ENCODE results near the gene TACC2. TPM values are rescaled to one million over a fixed set of nuclear protein-coding genes. Genes with fewer than 3 reads are reported as not detected.
A peak's percentile ranks its signal among the peaks of the same experiment; 100 is the strongest.

Gene TACC2
- total RNA-seq, 4 donors from 2014 or later: 11.5 to 73.0 (median 14.5) TPM

GRCh38 chr10:121994429-121994941, 5.5 kb downstream of the TACC2 start:
- Histone ChIP-seq H3K4me1 (no peaks in the 10 kb centered on the region), H3K36me3 (no peaks in the 10 kb centered on the region), H3K9me3 (no peaks in the 10 kb centered on the region), H3K27ac (peak overlapping the region; percentile 73), H3K27me3 (no peaks in the 10 kb centered on the region), H3K4me3 (no peak overlapping the region)
- peak; percentile 31 to 38 for DNase-seq
- TF ChIP-seq CTCF (IDR thresholded peaks at IDR 0.05) (no peak), POLR2A (IDR thresholded peaks at IDR 0.05) (no peak)
- intact Hi-C loops (cut with DNase I; ENCODE audit: low total_unique reads): no loop called here

- TF ChIP-seq POLR2A (IDR thresholded peaks at IDR 0.05): no peak
- TF ChIP-seq CTCF (IDR thresholded peaks at IDR 0.05): no peak
- Histone ChIP-seq H3K4me3 (no peak overlapping the region), H3K36me3 (no peaks in the 10 kb centered on the region), H3K27me3 (no peaks in the 10 kb centered on the region), H3K9me3 (peaks cover 0 to 3% of the 10 kb centered on the region in 2 donors), H3K27ac (no peak overlapping the region), H3K4me1 (no peaks in the 10 kb centered on the region)
- DNase-seq: no peak
- intact Hi-C loops (cut with DNase I; ENCODE audit: low total_unique reads): no loop called here
Measured at GRCh38 chr10:121998462-121998861, 9.5 kb downstream of the TACC2 start.

GRCh38 chr10:121999301-121999700, 10.3 kb downstream of the TACC2 start:
- TF ChIP-seq CTCF (IDR thresholded peaks at IDR 0.05) (no peak), POLR2A (IDR thresholded peaks at IDR 0.05) (no peak)
- H3K27ac ChIP-seq: no peak overlapping the region
- no peaks in the 10 kb centered on the region for H3K36me3 ChIP-seq
- no peaks in the 10 kb centered on the region for H3K27me3 ChIP-seq
- H3K4me3 ChIP-seq: no peak overlapping the region
- H3K4me1 ChIP-seq: no peaks in the 10 kb centered on the region
- H3K9me3 ChIP-seq: peaks cover 0 to 3% of the 10 kb centered on the region in 2 donors
- no peak for DNase-seq
- intact Hi-C loops (cut with DNase I; ENCODE audit: low total_unique reads): no loop called here

GRCh38 chr10:122001698-122002097, 12.7 kb downstream of the TACC2 start:
- no peak overlapping the region for H3K4me3 ChIP-seq
- no peaks in the 10 kb centered on the region for H3K27me3 ChIP-seq
- H3K27ac ChIP-seq: no peak overlapping the region
- H3K9me3 ChIP-seq: peaks cover 0 to 3% of the 10 kb centered on the region in 2 donors
- no peaks in the 10 kb centered on the region for H3K4me1 ChIP-seq
- H3K36me3 ChIP-seq: no peaks in the 10 kb centered on the region
- intact Hi-C loops (cut with DNase I; ENCODE audit: low total_unique reads): no loop called here
- TF ChIP-seq CTCF (IDR thresholded peaks at IDR 0.05) (no peak), POLR2A (IDR thresholded peaks at IDR 0.05) (no peak)
- DNase-seq: no peak

GRCh38 chr10:122007415-122007814, 18.5 kb downstream of the TACC2 start:
- TF ChIP-seq POLR2A (IDR thresholded peaks at IDR 0.05) (no peak), CTCF (IDR thresholded peaks at IDR 0.05) (no peak)
- H3K4me3 ChIP-seq: no peak overlapping the region
- no peaks in the 10 kb centered on the region for H3K36me3 ChIP-seq
- DNase-seq: no peak
- no peak overlapping the region for H3K27ac ChIP-seq
- no peaks in the 10 kb centered on the region for H3K4me1 ChIP-seq
- H3K27me3 ChIP-seq: no peaks in the 10 kb centered on the region
- intact Hi-C loops (cut with DNase I; ENCODE audit: low total_unique reads): no loop called here
- no peaks in the 10 kb centered on the region for H3K9me3 ChIP-seq
